ENCODE results near the gene CNTD1.

The CNTD1 gene

DNA sequence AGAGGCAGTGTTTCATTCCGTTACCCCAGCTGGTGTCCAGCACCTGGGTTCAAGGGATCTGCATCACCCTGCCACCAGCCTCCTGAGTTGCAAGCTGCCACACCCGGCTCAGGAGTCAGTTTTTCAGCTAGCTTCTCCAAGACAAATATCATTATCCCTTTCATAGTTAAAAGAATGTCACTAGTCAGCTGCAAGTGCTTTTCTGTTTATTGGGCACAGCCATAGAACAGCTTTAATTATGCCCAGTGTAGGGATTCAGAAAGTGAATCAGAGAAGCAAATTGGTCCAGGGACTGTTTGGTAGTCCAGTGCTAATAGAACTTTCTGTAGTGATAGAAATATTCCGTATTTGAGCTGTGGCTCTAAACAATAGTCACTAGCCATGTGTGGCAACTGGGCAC, 49.4 kb downstream of the CNTD1 start:
- Histone ChIP-seq H3K9ac (ENCODE audit: low read length) (no peak overlapping the region), H3K9me3 (ENCODE audit: control insufficient read depth, low read length) (no peaks in the 10 kb centered on the region), H3K79me1 (replicated peaks; ENCODE audit: low read length, poor library complexity, severe bottlenecking) (peaks cover 8% of the 10 kb centered on the region), H2BK5ac (ENCODE audit: low read depth, low read length, poor library complexity, severe bottlenecking) (no peak overlapping the region), H2BK120ac (ENCODE audit: low read depth, low read length) (no peak overlapping the region), H2BK15ac (ENCODE audit: low read depth, poor library complexity, severe bottlenecking) (no peak overlapping the region), H3K4me3 (ENCODE audit: insufficient read depth in 1 of 2, low read depth in 1 of 2, low read length in 2 of 2) (no peak overlapping the region), H2AFZ (ENCODE audit: low read depth, low read length) (no peak overlapping the region), H2AK5ac (ENCODE audit: low read length, severe bottlenecking) (no peak overlapping the region), H3K36me3 (ENCODE audit: control insufficient read depth in 1 of 2, insufficient read depth in 2 of 2, low read depth in 1 of 2, low read length in 2 of 2) (peaks cover 27 to 31% of the 10 kb centered on the region in 2 experiments), H3K27ac (ENCODE audit: low read length, poor library complexity, severe bottlenecking) (no peak overlapping the region), H3K4ac (ENCODE audit: low read depth in 1 of 2, low read length in 2 of 2) (no peak overlapping the region), H3K18ac (ENCODE audit: low read depth in 1 of 2, low read length in 2 of 2) (no peak overlapping the region), H3K27me3 (ENCODE audit: control insufficient read depth in 1 of 2, insufficient read depth in 1 of 2, low read length in 2 of 2) (peaks cover 5 to 20% of the 10 kb centered on the region in 2 experiments), H3K4me1 (ENCODE audit: control insufficient read depth, insufficient read depth, low read depth, low read length) (peaks cover 11% of the 10 kb centered on the region), H3K23ac (ENCODE audit: low read length in 2 of 2) (no peak overlapping the region), H2BK12ac (ENCODE audit: low read length in 2 of 2) (no peak overlapping the region), H4K8ac (ENCODE audit: low read length) (no peak overlapping the region), H4K91ac (ENCODE audit: low read length) (no peak overlapping the region), H3K14ac (ENCODE audit: low read length in 2 of 2) (no peak overlapping the region), H3K4me2 (ENCODE audit: low read length, poor library complexity, severe bottlenecking) (no peak overlapping the region)
- WGBS = 75% methylated on average over 2 of the region's 3 CpGs
- no peak for DNase-seq

GRCh38 chr17:42849031-42849430, 50.4 kb downstream of the CNTD1 start:
- Histone ChIP-seq H3K9ac (ENCODE audit: low read length) (no peak overlapping the region), H4K8ac (ENCODE audit: low read length) (no peak overlapping the region), H3K27ac (ENCODE audit: low read length, poor library complexity, severe bottlenecking) (no peak overlapping the region), H2BK120ac (ENCODE audit: low read depth, low read length) (no peak overlapping the region), H4K91ac (ENCODE audit: low read length) (no peak overlapping the region), H3K4me1 (ENCODE audit: control insufficient read depth, insufficient read depth, low read depth, low read length) (peaks cover 11% of the 10 kb centered on the region), H3K4me2 (ENCODE audit: low read length, poor library complexity, severe bottlenecking) (no peak overlapping the region), H2BK5ac (ENCODE audit: low read depth, low read length, poor library complexity, severe bottlenecking) (no peak overlapping the region), H2AK5ac (ENCODE audit: low read length, severe bottlenecking) (no peak overlapping the region), H3K18ac (ENCODE audit: low read depth in 1 of 2, low read length in 2 of 2) (no peak overlapping the region), H3K36me3 (ENCODE audit: control insufficient read depth in 1 of 2, insufficient read depth in 2 of 2, low read depth in 1 of 2, low read length in 2 of 2) (peaks cover 18 to 26% of the 10 kb centered on the region in 2 experiments), H3K4me3 (ENCODE audit: insufficient read depth in 1 of 2, low read depth in 1 of 2, low read length in 2 of 2) (no peak overlapping the region), H3K27me3 (ENCODE audit: control insufficient read depth in 1 of 2, insufficient read depth in 1 of 2, low read length in 2 of 2) (peaks cover 8 to 24% of the 10 kb centered on the region in 2 experiments), H2BK12ac (ENCODE audit: low read length in 2 of 2) (no peak overlapping the region), H3K4ac (ENCODE audit: low read depth in 1 of 2, low read length in 2 of 2) (no peak overlapping the region), H3K9me3 (ENCODE audit: control insufficient read depth, low read length) (no peaks in the 10 kb centered on the region), H2AFZ (ENCODE audit: low read depth, low read length) (no peak overlapping the region), H3K14ac (ENCODE audit: low read length in 2 of 2) (no peak overlapping the region), H3K79me1 (replicated peaks; ENCODE audit: low read length, poor library complexity, severe bottlenecking) (peaks cover 7% of the 10 kb centered on the region), H2BK15ac (ENCODE audit: low read depth, poor library complexity, severe bottlenecking) (no peak overlapping the region), H3K23ac (ENCODE audit: low read length in 2 of 2) (no peak overlapping the region)
- WGBS = 80% methylated on average over 1 of the region's 9 CpGs
- no peak for DNase-seq

- Histone ChIP-seq H2BK15ac (ENCODE audit: low read depth, poor library complexity, severe bottlenecking) (no peak overlapping the region), H3K4me3 (ENCODE audit: insufficient read depth in 1 of 2, low read depth in 1 of 2, low read length in 2 of 2) (no peak overlapping the region), H3K4me1 (ENCODE audit: control insufficient read depth, insufficient read depth, low read depth, low read length) (peaks cover 11% of the 10 kb centered on the region), H3K14ac (ENCODE audit: low read length in 2 of 2) (no peak overlapping the region), H3K36me3 (ENCODE audit: control insufficient read depth in 1 of 2, insufficient read depth in 2 of 2, low read depth in 1 of 2, low read length in 2 of 2) (peaks cover 12 to 20% of the 10 kb centered on the region in 2 experiments), H3K27ac (ENCODE audit: low read length, poor library complexity, severe bottlenecking) (no peak overlapping the region), H3K27me3 (ENCODE audit: control insufficient read depth in 1 of 2, insufficient read depth in 1 of 2, low read length in 2 of 2) (peaks cover 8 to 24% of the 10 kb centered on the region in 2 experiments), H4K91ac (ENCODE audit: low read length) (no peak overlapping the region), H3K18ac (ENCODE audit: low read depth in 1 of 2, low read length in 2 of 2) (no peak overlapping the region), H3K4me2 (ENCODE audit: low read length, poor library complexity, severe bottlenecking) (no peak overlapping the region), H3K9ac (ENCODE audit: low read length) (no peak overlapping the region), H3K9me3 (ENCODE audit: control insufficient read depth, low read length) (no peaks in the 10 kb centered on the region), H3K79me1 (replicated peaks; ENCODE audit: low read length, poor library complexity, severe bottlenecking) (peaks cover 4% of the 10 kb centered on the region), H2BK5ac (ENCODE audit: low read depth, low read length, poor library complexity, severe bottlenecking) (no peak overlapping the region), H4K8ac (ENCODE audit: low read length) (no peak overlapping the region), H2AFZ (ENCODE audit: low read depth, low read length) (no peak overlapping the region), H3K4ac (ENCODE audit: low read depth in 1 of 2, low read length in 2 of 2) (no peak overlapping the region), H2BK120ac (ENCODE audit: low read depth, low read length) (no peak overlapping the region), H2AK5ac (ENCODE audit: low read length, severe bottlenecking) (no peak overlapping the region), H3K23ac (ENCODE audit: low read length in 2 of 2) (no peak overlapping the region), H2BK12ac (ENCODE audit: low read length in 2 of 2) (no peak overlapping the region)
- WGBS = 81% methylated on average over 8 of the region's 8 CpGs
- no peak for DNase-seq
These were observed 51.0 kb downstream of the CNTD1 start for GRCh38 chr17:42849451-42850181.

- Histone ChIP-seq H4K91ac (ENCODE audit: low read length) (no peak within 1 kb of the TSS), H3K4me3 (ENCODE audit: insufficient read depth in 1 of 2, low read depth in 1 of 2, low read length in 2 of 2) (no peak within 1 kb of the TSS), H3K18ac (ENCODE audit: low read depth in 1 of 2, low read length in 2 of 2) (no peak within 1 kb of the TSS), H3K4me1 (ENCODE audit: control insufficient read depth, insufficient read depth, low read depth, low read length) (peaks cover 11% of the 10 kb centered on the region), H3K14ac (ENCODE audit: low read length in 2 of 2) (no peak within 1 kb of the TSS), H3K4ac (ENCODE audit: low read depth in 1 of 2, low read length in 2 of 2) (no peak within 1 kb of the TSS), H4K8ac (ENCODE audit: low read length) (no peak within 1 kb of the TSS), H3K79me1 (replicated peaks; ENCODE audit: low read length, poor library complexity, severe bottlenecking) (no peaks in the 10 kb centered on the region), H2AK5ac (ENCODE audit: low read length, severe bottlenecking) (no peak within 1 kb of the TSS), H3K27me3 (ENCODE audit: control insufficient read depth in 1 of 2, insufficient read depth in 1 of 2, low read length in 2 of 2) (peaks cover 13 to 27% of the 10 kb centered on the region in 2 experiments), H2BK5ac (ENCODE audit: low read depth, low read length, poor library complexity, severe bottlenecking) (no peak within 1 kb of the TSS), H3K4me2 (ENCODE audit: low read length, poor library complexity, severe bottlenecking) (no peak within 1 kb of the TSS), H3K9ac (ENCODE audit: low read length) (no peak within 1 kb of the TSS), H2BK120ac (ENCODE audit: low read depth, low read length) (no peak within 1 kb of the TSS), H3K36me3 (ENCODE audit: control insufficient read depth in 1 of 2, insufficient read depth in 2 of 2, low read depth in 1 of 2, low read length in 2 of 2) (peaks cover 0 to 7% of the 10 kb centered on the region in 2 experiments), H3K9me3 (ENCODE audit: control insufficient read depth, low read length) (no peaks in the 10 kb centered on the region), H3K23ac (ENCODE audit: low read length in 2 of 2) (peak within 1 kb of the TSS in 1 of 2 experiments; percentile 28), H3K27ac (ENCODE audit: low read length, poor library complexity, severe bottlenecking) (no peak within 1 kb of the TSS), H2BK15ac (ENCODE audit: low read depth, poor library complexity, severe bottlenecking) (no peak within 1 kb of the TSS), H2AFZ (ENCODE audit: low read depth, low read length) (no peak within 1 kb of the TSS), H2BK12ac (ENCODE audit: low read length in 2 of 2) (no peak within 1 kb of the TSS)
- no peak for DNase-seq
- 71% methylated on average over 9 of the region's 9 CpGs for WGBS
These were observed 52.3 kb downstream of the CNTD1 start, which contains the start of gene AOC3 for GRCh38 chr17:42850954-42851353. TSS of gene AOC3 (plus strand) at chr17:42851199. CDS start at chr17:42851344, 145 bp downstream.

Data from mesenchymal stem cell (in vitro differentiated cells and primary cell).